DMS153 treated with DMSO at 0.1 percent for 48 hours (cell line): ENCODE measurements around the gene SRP54.
A peak's percentile ranks its signal among the peaks of the same experiment; 100 is the strongest.
"Not testable (repeated sequence)": the region's sequence is repeated elsewhere in the genome, so short reads cannot be mapped to it uniquely, and the experiment has no call there.

Source experiments
- DNase-seq: peaks from one replicate; lab custom pipeline; 2025; ENCODE audit not compliant: unreplicated experiment; lab: John Stamatoyannopoulos, UW

The SRP54 gene

DNA sequence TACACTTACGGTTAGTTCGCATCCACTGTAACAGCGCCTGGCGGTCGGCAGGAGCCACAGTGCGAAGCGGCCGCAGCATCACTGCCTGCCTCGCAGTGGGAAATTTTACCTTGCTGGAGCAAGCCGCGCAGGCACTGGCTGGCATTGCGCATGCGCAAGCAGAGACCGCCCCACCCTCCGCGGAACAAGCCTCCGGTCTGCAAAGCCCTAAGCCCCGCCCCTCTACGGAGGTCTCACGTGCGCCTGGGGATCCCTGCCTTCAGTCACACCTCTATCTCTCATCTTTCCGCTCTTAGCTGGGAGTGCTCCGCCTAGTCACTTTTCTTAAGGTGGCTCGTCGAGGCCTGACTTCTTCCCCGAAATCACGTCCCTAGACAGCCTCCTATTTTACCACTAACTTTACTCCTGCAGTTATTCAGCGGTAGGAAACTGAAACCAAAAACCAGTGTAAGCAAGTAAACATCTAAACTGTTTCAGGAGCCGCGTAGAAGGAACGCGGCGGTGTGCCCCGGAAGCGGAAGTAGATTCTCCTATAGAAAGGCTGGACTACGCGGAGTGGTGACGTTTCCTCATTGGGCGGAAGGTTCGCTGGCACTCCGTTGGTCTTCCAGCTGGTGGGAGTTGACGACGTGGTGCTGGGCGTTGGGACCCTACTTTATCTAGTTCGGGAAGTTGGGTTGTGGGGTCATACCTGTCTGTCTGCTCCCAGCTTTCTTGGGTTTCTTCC lies at the start of gene SRP54:
SRP54 (plus strand) TSS at position 572 of the 727 bp plus-strand sequence. CDS start 13,718 bp downstream, outside the sequence.
- DNase-seq, result peak; percentile 98

- DNase-seq, result no peak
Observed at GRCh38 chr14:34933301-34933700, 49.5 kb upstream of the SRP54 start.

GRCh38 chr14:34935488-34935887 lies 47.3 kb upstream of the SRP54 start:
- no peak for DNase-seq

GRCh38 chr14:34937442-34937841 lies 45.4 kb upstream of the SRP54 start:
- DNase-seq, result no peak

- no peak for DNase-seq
Observed at GRCh38 chr14:34937876-34938275, 44.9 kb upstream of the SRP54 start.

- DNase-seq, result no peak
Observed at GRCh38 chr14:34943506-34943905, 39.3 kb upstream of the SRP54 start.

GRCh38 chr14:34944744-34945143 lies 38.0 kb upstream of the SRP54 start:
- DNase-seq, result no peak

- no peak for DNase-seq
Observed at GRCh38 chr14:34946699-34947098, 36.1 kb upstream of the SRP54 start.

- no peak for DNase-seq
Observed at GRCh38 chr14:34951286-34951685, 31.5 kb upstream of the SRP54 start.

GRCh38 chr14:34956931-34957330 lies 25.9 kb upstream of the SRP54 start:
- no peak for DNase-seq

DNA sequence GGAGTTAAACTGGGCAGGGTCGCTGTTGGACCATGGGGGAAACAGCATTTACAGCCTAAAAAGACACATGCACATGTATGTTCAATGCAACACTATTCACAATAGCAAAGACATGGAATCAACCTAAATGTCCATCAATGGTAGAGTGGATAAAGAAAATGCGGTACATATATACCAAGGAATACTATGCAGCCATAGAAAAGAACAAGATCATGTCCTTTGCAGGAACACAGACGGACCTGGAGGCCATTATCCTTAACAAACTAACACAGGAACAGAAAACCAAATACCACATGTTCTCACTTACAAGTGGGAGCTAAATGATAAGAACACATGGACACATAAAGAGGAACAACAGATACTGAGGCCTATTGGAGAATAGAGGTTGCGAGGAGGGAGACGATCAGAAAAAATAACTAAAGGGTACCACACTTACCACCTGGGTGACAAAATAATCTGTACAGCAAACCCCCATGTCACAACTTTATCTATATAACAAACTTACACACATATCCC lies 25.0 kb upstream of the SRP54 start:
- no peak for DNase-seq

DNA sequence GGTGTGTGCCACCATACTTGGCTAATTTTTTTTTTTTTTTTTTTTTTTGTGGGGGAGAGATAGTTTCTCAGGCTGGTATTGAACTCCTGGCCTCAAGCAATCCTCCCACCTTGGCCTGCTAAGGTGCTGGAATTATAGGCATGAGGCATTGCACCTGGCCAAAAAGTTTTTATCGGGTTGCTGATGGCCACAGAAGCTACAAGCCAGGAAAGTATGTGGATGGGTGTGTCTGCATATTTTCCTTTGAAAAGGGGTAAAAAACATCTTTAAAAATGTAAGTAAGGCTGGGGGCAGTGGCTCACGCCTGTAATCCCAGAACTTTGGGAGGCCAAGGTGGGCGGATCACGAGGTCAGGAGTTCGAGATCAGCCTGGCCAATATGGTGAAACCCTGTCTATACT lies 20.7 kb upstream of the SRP54 start:
- not testable (repeated sequence) for DNase-seq

DNA sequence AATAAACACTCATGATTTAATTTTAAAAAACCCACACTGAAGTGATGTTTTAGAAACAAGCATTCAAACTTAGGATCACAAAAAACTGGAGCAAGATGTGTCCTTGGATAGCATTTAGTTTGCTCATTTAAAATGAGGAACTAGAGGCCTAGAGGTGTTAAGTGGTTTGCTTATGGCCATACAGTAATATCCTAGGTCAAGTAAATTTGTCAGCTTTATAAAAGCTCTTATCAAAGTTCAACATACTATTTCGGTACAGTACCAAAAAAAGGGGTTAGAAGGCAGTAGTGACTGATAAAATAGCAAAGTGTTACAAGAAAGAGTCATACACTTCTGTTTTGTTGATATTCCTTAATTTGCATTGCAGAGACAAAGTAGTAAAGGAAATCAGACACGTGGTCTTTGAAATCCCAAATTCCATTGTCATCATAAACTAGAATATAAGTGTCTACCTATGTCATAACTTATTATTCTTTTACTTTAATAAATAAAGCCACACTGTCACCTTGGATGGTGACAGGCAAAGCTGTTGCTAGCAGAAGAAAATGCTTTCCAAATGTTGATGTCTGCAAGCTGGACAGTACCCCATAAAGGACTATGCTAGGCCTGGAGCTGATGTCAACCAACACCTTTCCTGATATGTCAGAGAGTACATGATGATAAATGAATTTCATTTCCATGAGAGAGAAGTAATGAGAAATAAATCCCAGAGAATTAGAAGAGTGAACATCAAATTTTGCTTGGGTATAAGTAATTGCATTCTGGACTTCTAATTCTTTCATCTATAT lies 17.6 kb upstream of the SRP54 start:
- no peak for DNase-seq

DNA sequence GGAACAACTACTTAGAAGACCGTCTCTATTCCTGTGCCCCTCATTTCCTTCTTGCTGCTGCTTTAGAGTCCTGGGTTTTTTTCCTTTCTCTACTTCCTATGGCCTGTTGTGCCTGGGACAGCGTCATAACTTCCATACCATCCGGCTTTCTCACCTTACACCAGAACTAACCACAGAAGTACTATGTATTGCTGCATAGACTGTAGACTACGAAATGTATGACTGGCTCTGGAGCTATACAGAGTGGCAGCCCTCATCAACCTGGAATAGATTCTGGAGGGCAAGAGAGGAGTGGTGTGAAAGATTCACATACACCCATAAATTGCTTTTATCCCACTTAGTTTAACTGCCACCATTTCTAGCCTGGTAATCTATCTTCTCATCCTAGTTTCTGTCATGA lies 16.9 kb upstream of the SRP54 start:
- no peak for DNase-seq

GRCh38 chr14:34966413-34966812 lies 16.4 kb upstream of the SRP54 start:
- no peak for DNase-seq

DNA sequence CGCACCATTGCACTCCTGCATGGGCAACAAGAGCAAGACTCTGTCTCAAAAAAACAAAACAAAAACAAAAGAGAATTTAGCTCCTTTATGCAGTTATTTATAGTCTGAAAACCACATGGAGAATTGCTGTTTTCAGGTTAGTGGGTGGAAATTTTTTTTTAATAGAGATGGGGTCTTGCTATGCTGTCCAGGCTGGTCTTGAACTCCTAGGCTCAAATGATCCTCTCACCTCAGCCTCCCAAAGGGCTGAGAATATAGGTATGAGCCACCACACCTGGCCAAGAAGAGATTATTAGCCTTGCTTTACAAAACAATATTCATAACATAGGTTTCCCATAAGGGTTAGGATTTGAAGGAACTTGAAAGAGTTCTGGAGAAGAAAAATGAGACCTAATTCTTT lies 12.1 kb upstream of the SRP54 start:
- no peak for DNase-seq

DNA sequence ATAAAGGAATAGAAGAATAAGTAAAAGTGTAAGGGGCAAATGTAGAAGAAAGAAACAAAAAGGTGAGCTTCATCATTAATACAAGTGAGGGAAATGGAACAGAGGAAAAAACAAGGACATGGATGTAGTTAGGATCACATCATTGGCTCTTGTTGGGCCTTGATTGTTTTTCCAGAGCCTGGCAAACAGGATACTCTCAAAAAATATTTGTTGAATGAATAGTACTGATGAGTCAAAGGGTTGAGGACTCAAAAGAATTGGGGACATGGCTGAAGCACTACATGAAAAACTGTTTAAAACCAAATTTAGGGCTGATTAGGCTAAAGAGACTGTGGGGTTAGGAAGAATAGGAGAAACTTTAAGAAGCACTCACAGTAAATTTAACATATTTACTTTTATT lies 11.4 kb upstream of the SRP54 start:
- DNase-seq, result no peak

- no peak for DNase-seq
Observed at GRCh38 chr14:34971801-34972200, 11.0 kb upstream of the SRP54 start.

- no peak for DNase-seq
Observed at GRCh38 chr14:34978444-34978843, 4.3 kb upstream of the SRP54 start.

GRCh38 chr14:34980337-34980900 lies 2.4 kb upstream of the SRP54 start:
- DNase-seq, result no peak

GRCh38 chr14:34981743-34982420 lies 910 bp upstream of the SRP54 start:
- DNase-seq, result no peak
